Measurements from ENCODE around the gene FICD. TPM values are rescaled to one million over a fixed set of nuclear protein-coding genes. Genes with fewer than 3 reads are reported as not detected.
A peak's percentile ranks its signal among the peaks of the same experiment; 100 is the strongest.

Gene FICD
- total RNA-seq, 4 donors from 2014 or later, result 4.1 to 11.6 (median 8.6) TPM

GRCh38 chr12:108563136-108563803 lies 48.2 kb downstream of the FICD start:
- peak overlapping the region; percentile 93 to 97 (median 95) for H3K27ac ChIP-seq
- DNase-seq, result peak; percentile 80 to 96 (median 90)
- H3K4me3 ChIP-seq, result peak overlapping the region; percentile 84 to 96 (median 93)
- H3K27me3 ChIP-seq, result no peaks in the 10 kb centered on the region
- H3K36me3 ChIP-seq, result peaks cover 0 to 42% (median 0%) of the 10 kb centered on the region in 3 donors
- TF ChIP-seq CTCF (IDR thresholded peaks at IDR 0.05) (peak; percentile 75 to 93 (median 85)), POLR2A (IDR thresholded peaks at IDR 0.05) (peak in 1 of 2 donors; percentile 62)
- H3K4me1 ChIP-seq, result peaks cover 0 to 40% (median 19%) of the 10 kb centered on the region in 4 donors
- H3K9me3 ChIP-seq, result no peaks in the 10 kb centered on the region

DNA sequence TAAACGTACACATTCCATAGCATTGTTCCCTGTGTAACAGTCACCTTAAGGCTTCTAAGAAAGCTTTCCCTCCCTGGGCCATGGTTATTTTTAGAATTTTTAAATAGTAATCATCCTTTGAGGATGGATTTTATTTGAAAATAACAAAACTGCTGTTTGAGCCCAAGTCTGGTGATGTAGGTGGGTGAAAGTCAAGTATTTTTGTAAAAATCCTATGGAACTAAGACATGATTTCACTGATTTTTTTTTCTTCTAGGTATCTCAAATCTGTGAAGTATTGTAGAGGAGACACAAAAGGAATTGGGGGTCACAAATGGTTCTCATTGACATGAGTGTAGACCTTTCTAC lies 48.7 kb downstream of the FICD start:
- TF ChIP-seq CTCF (IDR thresholded peaks at IDR 0.05) (no peak), POLR2A (IDR thresholded peaks at IDR 0.05) (no peak)
- Histone ChIP-seq H3K36me3 (peaks cover 0 to 47% (median 0%) of the 10 kb centered on the region in 3 donors), H3K27ac (peak overlapping the region in 3 of 4 donors; percentile 93 to 97 (median 96)), H3K27me3 (no peaks in the 10 kb centered on the region), H3K4me3 (peak overlapping the region in 3 of 4 donors; percentile 84 to 93 (median 93)), H3K9me3 (no peaks in the 10 kb centered on the region), H3K4me1 (peaks cover 0 to 37% (median 17%) of the 10 kb centered on the region in 4 donors)
- no peak for DNase-seq

DNA sequence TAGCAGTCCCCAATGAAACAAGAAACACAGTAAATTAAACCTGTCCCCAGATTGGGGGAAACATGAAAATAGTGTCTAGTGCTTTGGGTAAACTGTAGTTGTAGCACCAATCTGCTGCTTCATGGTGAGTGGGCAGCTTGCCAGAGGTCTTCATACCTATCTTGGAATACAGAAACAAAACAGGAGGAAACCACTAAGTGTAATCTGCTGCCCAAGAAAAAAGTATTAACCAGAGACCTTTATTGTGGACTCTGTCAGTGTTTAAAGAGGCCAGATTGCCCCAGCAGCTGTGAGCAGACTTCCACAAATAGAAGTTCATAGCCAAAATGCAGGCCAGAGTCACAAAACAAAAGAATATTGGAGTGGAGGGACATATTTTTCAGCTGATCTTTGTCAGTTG lies 49.6 kb downstream of the FICD start:
- Histone ChIP-seq H3K9me3 (no peaks in the 10 kb centered on the region), H3K4me3 (no peak overlapping the region), H3K4me1 (peaks cover 0 to 28% (median 13%) of the 10 kb centered on the region in 4 donors), H3K27me3 (no peaks in the 10 kb centered on the region), H3K27ac (no peak overlapping the region), H3K36me3 (peaks cover 0 to 56% (median 0%) of the 10 kb centered on the region in 3 donors)
- TF ChIP-seq POLR2A (IDR thresholded peaks at IDR 0.05) (no peak), CTCF (IDR thresholded peaks at IDR 0.05) (no peak)
- DNase-seq, result no peak

DNA sequence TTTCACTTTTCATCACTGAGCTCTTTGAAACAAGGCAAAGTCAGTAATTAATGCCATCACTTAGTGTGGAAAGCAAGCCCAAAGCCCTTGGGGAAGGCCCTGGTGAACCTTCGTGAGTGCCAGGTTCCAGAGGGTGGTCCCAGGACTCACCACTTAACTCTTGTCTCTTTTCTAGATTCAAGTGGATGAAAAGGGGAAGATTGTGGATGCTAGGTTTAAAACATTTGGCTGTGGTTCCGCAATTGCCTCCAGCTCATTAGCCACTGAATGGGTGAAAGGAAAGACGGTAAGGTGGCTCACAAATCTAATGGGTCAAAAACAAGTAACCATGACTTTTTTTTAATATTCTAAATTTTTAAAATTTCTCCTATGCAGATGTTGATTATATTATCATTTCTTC lies 50.1 kb downstream of the FICD start:
- no peak overlapping the region for H3K27ac ChIP-seq
- no peak for TF ChIP-seq POLR2A (IDR thresholded peaks at IDR 0.05)
- TF ChIP-seq CTCF (IDR thresholded peaks at IDR 0.05), result no peak
- H3K36me3 ChIP-seq, result peaks cover 0 to 58% (median 0%) of the 10 kb centered on the region in 3 donors
- peaks cover 0 to 24% (median 10%) of the 10 kb centered on the region in 4 donors for H3K4me1 ChIP-seq
- H3K9me3 ChIP-seq, result no peaks in the 10 kb centered on the region
- no peaks in the 10 kb centered on the region for H3K27me3 ChIP-seq
- DNase-seq, result no peak
- H3K4me3 ChIP-seq, result no peak overlapping the region

GRCh38 chr12:108565976-108566375 lies 50.9 kb downstream of the FICD start:
- DNase-seq, result peak; percentile 54 to 84 (median 63)
- peaks cover 0 to 58% (median 0%) of the 10 kb centered on the region in 3 donors for H3K36me3 ChIP-seq
- no peaks in the 10 kb centered on the region for H3K27me3 ChIP-seq
- H3K9me3 ChIP-seq, result no peaks in the 10 kb centered on the region
- H3K4me3 ChIP-seq, result no peak overlapping the region
- H3K4me1 ChIP-seq, result peaks cover 0 to 23% (median 9%) of the 10 kb centered on the region in 4 donors
- TF ChIP-seq CTCF (IDR thresholded peaks at IDR 0.05) (no peak), POLR2A (IDR thresholded peaks at IDR 0.05) (no peak)
- H3K27ac ChIP-seq, result peak overlapping the region in 3 of 4 donors; percentile 27 to 53 (median 30)
